ENCODE results near the gene GLRA3. TPM values are rescaled to one million over a fixed set of nuclear protein-coding genes. Genes with fewer than 3 reads are reported as not detected.

Gene GLRA3
- total RNA-seq, 1 donor from 2014 or later = not detected

GRCh38 chr4:174665799-174666198 is 163.2 kb downstream of the GLRA3 start:
- Histone ChIP-seq H3K4me2 (no peak overlapping the region), H3K9ac (no peak overlapping the region), H3K9me3 (ENCODE audit: low read depth) (no peaks in the 10 kb centered on the region), H4K20me1 (ENCODE audit: low read depth) (no peaks in the 10 kb centered on the region), H2AFZ (replicated peaks) (no peak overlapping the region), H3K4me3 (no peak overlapping the region), H3K79me2 (ENCODE audit: low read depth) (no peaks in the 10 kb centered on the region), H3K36me3 (no peaks in the 10 kb centered on the region), H3K4me1 (peaks cover 3% of the 10 kb centered on the region), H3K27ac (no peak overlapping the region), H3F3A (ENCODE audit: low read depth) (no peaks in the 10 kb centered on the region), H3K27me3 (no peaks in the 10 kb centered on the region)
- H3K36me3 Mint-ChIP-seq = no peaks in the 10 kb centered on the region
- no peaks in the 10 kb centered on the region for H3K4me1 Mint-ChIP-seq
- no peak overlapping the region for H3K4me3 Mint-ChIP-seq
- no peak for TF ChIP-seq CTCF (IDR thresholded peaks at IDR 0.05)
- no peak for TF ChIP-seq EZH2phosphoT487 (IDR thresholded peaks at IDR 0.05)
- no peak for TF ChIP-seq EZH2 (IDR thresholded peaks at IDR 0.05)
- DNase-seq (ENCODE audit: low spot score) = no peak
- H3K27me3 Mint-ChIP-seq (ENCODE audit: insufficient read depth, low read depth) = peaks cover 6% of the 10 kb centered on the region
- H3K27ac Mint-ChIP-seq = no peak overlapping the region
- H3K9me3 Mint-ChIP-seq = no peaks in the 10 kb centered on the region

GRCh38 chr4:174663216-174663615 is 165.8 kb downstream of the GLRA3 start:
- no peaks in the 10 kb centered on the region for H3K36me3 Mint-ChIP-seq
- H3K4me1 ChIP-seq = peaks cover 3% of the 10 kb centered on the region
- H3K27ac ChIP-seq = no peak overlapping the region
- H3K27me3 Mint-ChIP-seq (ENCODE audit: insufficient read depth, low read depth) = peaks cover 6% of the 10 kb centered on the region
- TF ChIP-seq EZH2 (IDR thresholded peaks at IDR 0.05) (no peak), CTCF (IDR thresholded peaks at IDR 0.05) (no peak), EZH2phosphoT487 (IDR thresholded peaks at IDR 0.05) (no peak)
- H3K4me2 ChIP-seq = no peak overlapping the region
- no peaks in the 10 kb centered on the region for H3K36me3 ChIP-seq
- no peaks in the 10 kb centered on the region for H3K4me1 Mint-ChIP-seq
- H3K4me3 ChIP-seq = no peak overlapping the region
- H3K9me3 Mint-ChIP-seq = peaks cover 3% of the 10 kb centered on the region
- H3K9me3 ChIP-seq (ENCODE audit: low read depth) = no peaks in the 10 kb centered on the region
- H3K27ac Mint-ChIP-seq = no peak overlapping the region
- no peaks in the 10 kb centered on the region for H3K79me2 ChIP-seq (ENCODE audit: low read depth)
- no peak overlapping the region for H3K9ac ChIP-seq
- no peaks in the 10 kb centered on the region for H3F3A ChIP-seq (ENCODE audit: low read depth)
- H2AFZ ChIP-seq (replicated peaks) = no peak overlapping the region
- H3K27me3 ChIP-seq = no peaks in the 10 kb centered on the region
- DNase-seq (ENCODE audit: low spot score) = no peak
- H3K4me3 Mint-ChIP-seq = no peak overlapping the region
- no peaks in the 10 kb centered on the region for H4K20me1 ChIP-seq (ENCODE audit: low read depth)

- no peaks in the 10 kb centered on the region for H3K27me3 Mint-ChIP-seq (ENCODE audit: insufficient read depth, low read depth)
- H3K36me3 Mint-ChIP-seq = no peaks in the 10 kb centered on the region
- Histone ChIP-seq H3K27ac (no peak overlapping the region), H4K20me1 (ENCODE audit: low read depth) (no peaks in the 10 kb centered on the region), H3K9ac (no peak overlapping the region), H3K79me2 (ENCODE audit: low read depth) (no peaks in the 10 kb centered on the region), H3K4me2 (no peak overlapping the region), H3K36me3 (no peaks in the 10 kb centered on the region), H3F3A (ENCODE audit: low read depth) (no peaks in the 10 kb centered on the region), H3K4me1 (no peaks in the 10 kb centered on the region), H3K4me3 (no peak overlapping the region), H3K9me3 (ENCODE audit: low read depth) (no peaks in the 10 kb centered on the region), H3K27me3 (no peaks in the 10 kb centered on the region), H2AFZ (replicated peaks) (no peak overlapping the region)
- TF ChIP-seq CTCF (IDR thresholded peaks at IDR 0.05) = no peak
- no peak for TF ChIP-seq EZH2 (IDR thresholded peaks at IDR 0.05)
- no peak for TF ChIP-seq EZH2phosphoT487 (IDR thresholded peaks at IDR 0.05)
- no peak for DNase-seq (ENCODE audit: low spot score)
- H3K4me3 Mint-ChIP-seq = no peak overlapping the region
- H3K4me1 Mint-ChIP-seq = no peaks in the 10 kb centered on the region
- H3K27ac Mint-ChIP-seq = no peak overlapping the region
- H3K9me3 Mint-ChIP-seq = peaks cover 3% of the 10 kb centered on the region
Measured at GRCh38 chr4:174658246-174658645, 170.8 kb downstream of the GLRA3 start.

Measured in neural progenitor cell (in vitro differentiated cells).